ENCODE measurements around the gene TMEM131.
"Not testable (repeated sequence)": the region's sequence is repeated elsewhere in the genome, so short reads cannot be mapped to it uniquely, and the experiment has no call there.

Gene TMEM131

GRCh38 chr2:97712693-97713295 lies 283.0 kb downstream of the TMEM131 start:
- Histone ChIP-seq H2BK120ac (ENCODE audit: low read depth, low read length) (no peak overlapping the region), H3K9me3 (ENCODE audit: control insufficient read depth, low read length) (no peaks in the 10 kb centered on the region), H4K8ac (ENCODE audit: low read length) (peak overlapping the region; percentile 96), H2BK12ac (ENCODE audit: low read length in 2 of 2) (peak overlapping the region in 1 of 2 experiments; percentile 79), H2BK15ac (ENCODE audit: low read depth, poor library complexity, severe bottlenecking) (peak overlapping the region; percentile 49), H3K27me3 (ENCODE audit: control insufficient read depth in 1 of 2, insufficient read depth in 1 of 2, low read length in 2 of 2) (peaks cover 29 to 61% of the 10 kb centered on the region in 2 experiments), H3K4ac (ENCODE audit: low read depth in 1 of 2, low read length in 2 of 2) (peak overlapping the region in 1 of 2 experiments; percentile 20), H2AFZ (ENCODE audit: low read depth, low read length) (peak overlapping the region; percentile 87), H3K14ac (ENCODE audit: low read length in 2 of 2) (peak overlapping the region in 1 of 2 experiments; percentile 31), H4K91ac (ENCODE audit: low read length) (peak overlapping the region; percentile 96), H2AK5ac (ENCODE audit: low read length, severe bottlenecking) (no peak overlapping the region), H2BK5ac (ENCODE audit: low read depth, low read length, poor library complexity, severe bottlenecking) (no peak overlapping the region), H3K4me1 (ENCODE audit: control insufficient read depth, insufficient read depth, low read depth, low read length) (peaks cover 2% of the 10 kb centered on the region), H3K23ac (ENCODE audit: low read length in 2 of 2) (no peak overlapping the region), H3K18ac (ENCODE audit: low read depth in 1 of 2, low read length in 2 of 2) (peak overlapping the region; percentile 56 to 72), H3K4me3 (ENCODE audit: insufficient read depth in 1 of 2, low read depth in 1 of 2, low read length in 2 of 2) (no peak overlapping the region), H3K79me1 (replicated peaks; ENCODE audit: low read length, poor library complexity, severe bottlenecking) (no peaks in the 10 kb centered on the region), H3K9ac (ENCODE audit: low read length) (no peak overlapping the region), H3K4me2 (ENCODE audit: low read length, poor library complexity, severe bottlenecking) (no peak overlapping the region), H3K36me3 (ENCODE audit: control insufficient read depth in 1 of 2, insufficient read depth in 2 of 2, low read depth in 1 of 2, low read length in 2 of 2) (no peaks in the 10 kb centered on the region), H3K27ac (ENCODE audit: low read length, poor library complexity, severe bottlenecking) (no peak overlapping the region)
- DNase-seq = no peak
- 81% methylated on average over 11 of the region's 11 CpGs for WGBS

- WGBS = 31% methylated on average over 9 of the region's 9 CpGs
Measured at GRCh38 chr2:97712175-97712574, 283.6 kb downstream of the TMEM131 start.

GRCh38 chr2:97711394-97711711 lies 284.4 kb downstream of the TMEM131 start:
- Histone ChIP-seq H3K9me3 (ENCODE audit: control insufficient read depth, low read length) (no peaks in the 10 kb centered on the region), H4K91ac (ENCODE audit: low read length) (no peak overlapping the region), H3K9ac (ENCODE audit: low read length) (no peak overlapping the region), H3K79me1 (replicated peaks; ENCODE audit: low read length, poor library complexity, severe bottlenecking) (no peaks in the 10 kb centered on the region), H3K4me2 (ENCODE audit: low read length, poor library complexity, severe bottlenecking) (no peak overlapping the region), H3K18ac (ENCODE audit: low read depth in 1 of 2, low read length in 2 of 2) (no peak overlapping the region), H3K14ac (ENCODE audit: low read length in 2 of 2) (no peak overlapping the region), H2BK12ac (ENCODE audit: low read length in 2 of 2) (no peak overlapping the region), H3K4me3 (ENCODE audit: insufficient read depth in 1 of 2, low read depth in 1 of 2, low read length in 2 of 2) (no peak overlapping the region), H3K36me3 (ENCODE audit: control insufficient read depth in 1 of 2, insufficient read depth in 2 of 2, low read depth in 1 of 2, low read length in 2 of 2) (no peaks in the 10 kb centered on the region), H3K27me3 (ENCODE audit: control insufficient read depth in 1 of 2, insufficient read depth in 1 of 2, low read length in 2 of 2) (peaks cover 30 to 54% of the 10 kb centered on the region in 2 experiments), H2BK5ac (ENCODE audit: low read depth, low read length, poor library complexity, severe bottlenecking) (no peak overlapping the region), H2BK15ac (ENCODE audit: low read depth, poor library complexity, severe bottlenecking) (peak overlapping the region; percentile 54), H3K23ac (ENCODE audit: low read length in 2 of 2) (no peak overlapping the region), H3K27ac (ENCODE audit: low read length, poor library complexity, severe bottlenecking) (no peak overlapping the region), H2AFZ (ENCODE audit: low read depth, low read length) (no peak overlapping the region), H4K8ac (ENCODE audit: low read length) (no peak overlapping the region), H3K4ac (ENCODE audit: low read depth in 1 of 2, low read length in 2 of 2) (no peak overlapping the region), H2AK5ac (ENCODE audit: low read length, severe bottlenecking) (no peak overlapping the region), H2BK120ac (ENCODE audit: low read depth, low read length) (no peak overlapping the region), H3K4me1 (ENCODE audit: control insufficient read depth, insufficient read depth, low read depth, low read length) (peaks cover 3% of the 10 kb centered on the region)
- WGBS = 85% methylated on average over 5 of the region's 6 CpGs
- no peak for DNase-seq

More at GRCh38 chr2:97712175-97712574, 283.6 kb downstream of the TMEM131 start:
- not testable (repeated sequence) for H2AFZ ChIP-seq (ENCODE audit: low read depth, low read length); H3K79me1 ChIP-seq (replicated peaks; ENCODE audit: low read length, poor library complexity, severe bottlenecking); H3K27ac ChIP-seq (ENCODE audit: low read length, poor library complexity, severe bottlenecking); H3K4me3 ChIP-seq (ENCODE audit: insufficient read depth in 1 of 2, low read depth in 1 of 2, low read length in 2 of 2); H2BK120ac ChIP-seq (ENCODE audit: low read depth, low read length); H3K4me1 ChIP-seq (ENCODE audit: control insufficient read depth, insufficient read depth, low read depth, low read length); DNase-seq; H4K91ac ChIP-seq (ENCODE audit: low read length); H3K9ac ChIP-seq (ENCODE audit: low read length); H2AK5ac ChIP-seq (ENCODE audit: low read length, severe bottlenecking); H3K9me3 ChIP-seq (ENCODE audit: control insufficient read depth, low read length); H2BK15ac ChIP-seq (ENCODE audit: low read depth, poor library complexity, severe bottlenecking); H3K36me3 ChIP-seq (ENCODE audit: control insufficient read depth in 1 of 2, insufficient read depth in 2 of 2, low read depth in 1 of 2, low read length in 2 of 2); H3K23ac ChIP-seq (ENCODE audit: low read length in 2 of 2); H4K8ac ChIP-seq (ENCODE audit: low read length); H2BK5ac ChIP-seq (ENCODE audit: low read depth, low read length, poor library complexity, severe bottlenecking); H3K4me2 ChIP-seq (ENCODE audit: low read length, poor library complexity, severe bottlenecking); H3K4ac ChIP-seq (ENCODE audit: low read depth in 1 of 2, low read length in 2 of 2); H2BK12ac ChIP-seq (ENCODE audit: low read length in 2 of 2)
- Histone ChIP-seq H3K27me3 (ENCODE audit: control insufficient read depth in 1 of 2, insufficient read depth in 1 of 2, low read length in 2 of 2) (peaks cover 31 to 60% of the 10 kb centered on the region in 2 experiments), H3K18ac (ENCODE audit: low read depth in 1 of 2, low read length in 2 of 2) (peak overlapping the region in 1 of 2 experiments; percentile 72), H3K14ac (ENCODE audit: low read length in 2 of 2) (peak overlapping the region in 1 of 2 experiments; percentile 31)

- H3K4ac ChIP-seq (ENCODE audit: low read depth in 1 of 2, low read length in 2 of 2) = no peak overlapping the region
- H2BK5ac ChIP-seq (ENCODE audit: low read depth, low read length, poor library complexity, severe bottlenecking) = no peak overlapping the region
- DNase-seq = no peak
- no peak overlapping the region for H3K4me3 ChIP-seq (ENCODE audit: insufficient read depth in 1 of 2, low read depth in 1 of 2, low read length in 2 of 2)
- no peaks in the 10 kb centered on the region for H3K9me3 ChIP-seq (ENCODE audit: control insufficient read depth, low read length)
- no peak overlapping the region for H3K9ac ChIP-seq (ENCODE audit: low read length)
- H4K8ac ChIP-seq (ENCODE audit: low read length) = no peak overlapping the region
- no peak overlapping the region for H4K91ac ChIP-seq (ENCODE audit: low read length)
- H3K4me2 ChIP-seq (ENCODE audit: low read length, poor library complexity, severe bottlenecking) = no peak overlapping the region
- no peak overlapping the region for H2AK5ac ChIP-seq (ENCODE audit: low read length, severe bottlenecking)
- H3K18ac ChIP-seq (ENCODE audit: low read depth in 1 of 2, low read length in 2 of 2) = no peak overlapping the region
- H2BK12ac ChIP-seq (ENCODE audit: low read length in 2 of 2) = no peak overlapping the region
- H3K4me1 ChIP-seq (ENCODE audit: control insufficient read depth, insufficient read depth, low read depth, low read length) = peaks cover 3% of the 10 kb centered on the region
- H2AFZ ChIP-seq (ENCODE audit: low read depth, low read length) = no peak overlapping the region
- H3K23ac ChIP-seq (ENCODE audit: low read length in 2 of 2) = no peak overlapping the region
- H3K14ac ChIP-seq (ENCODE audit: low read length in 2 of 2) = no peak overlapping the region
- no peaks in the 10 kb centered on the region for H3K79me1 ChIP-seq (replicated peaks; ENCODE audit: low read length, poor library complexity, severe bottlenecking)
- H2BK15ac ChIP-seq (ENCODE audit: low read depth, poor library complexity, severe bottlenecking) = peak overlapping the region; percentile 26
- WGBS = 94% methylated on average over 6 of the region's 8 CpGs
- no peak overlapping the region for H3K27ac ChIP-seq (ENCODE audit: low read length, poor library complexity, severe bottlenecking)
- no peak overlapping the region for H2BK120ac ChIP-seq (ENCODE audit: low read depth, low read length)
- peaks cover 28 to 33% of the 10 kb centered on the region in 2 experiments for H3K27me3 ChIP-seq (ENCODE audit: control insufficient read depth in 1 of 2, insufficient read depth in 1 of 2, low read length in 2 of 2)
- no peaks in the 10 kb centered on the region for H3K36me3 ChIP-seq (ENCODE audit: control insufficient read depth in 1 of 2, insufficient read depth in 2 of 2, low read depth in 1 of 2, low read length in 2 of 2)
Measured at GRCh38 chr2:97708608-97709007, 287.1 kb downstream of the TMEM131 start.
